GM12878 (cell line): Measurements from ENCODE around the gene SARDH. TPM values are rescaled to one million over a fixed set of nuclear protein-coding genes. Genes with fewer than 3 reads are reported as not detected.

ENCODE experiments used
- ATAC-seq: fragments of 200-7000 bp; cut with Tn5 transposase; 3 replicates; pipeline ENCODE4 v1.9.1; 2020; ENCODE audit warnings: mild to moderate bottlenecking, moderate library complexity
- BruUV-seq: library from RNA; stranded (reverse); fragments of 400-500 nt; replicated peaks from 2 replicates; lab custom pipeline; 2021; lab: Mats Ljungman, UMichigan
- CTCF ChIA-PET: fragments of 300-600 bp; sonication (Branson Sonifier 250); formaldehyde crosslinking; extraction: SDS; loops from one replicate; lab custom pipeline; 2021; ENCODE audit warnings: inconsistent platforms; lab: Yijun Ruan, JAX
- POLR2A ChIA-PET: fragments of 350-600 bp; formaldehyde crosslinking; extraction: SDS; loops from one replicate; lab custom pipeline; 2021; ENCODE audit warnings: inconsistent platforms; lab: Charles Lee
- RAD21 ChIA-PET: fragments of 300-600 bp; sonication (Branson Sonifier 250); formaldehyde crosslinking; loops from one replicate; lab custom pipeline; 2023; ENCODE audit warnings: antibody characterized with exemption; ENCODE audit not compliant: unreplicated experiment; lab: Charles Lee
- SMC1A ChIA-PET: fragments of 300-600 bp; sonication (Branson Sonifier 250); formaldehyde crosslinking; loops from one replicate; lab custom pipeline; 2023; ENCODE audit not compliant: unreplicated experiment, uncharacterized antibody; lab: Charles Lee
- DNase-seq: peaks from one replicate; pipeline ENCODE4 v3.0.0-alpha.2; 2011; ENCODE audit warnings: low read depth, low spot score
- FAIRE-seq: peaks from 3 replicates; lab custom pipeline; 2011; peaks lifted over from hg19 to GRCh38; lab: Jason Lieb, UNC
- H2AFZ ChIP-seq: 2 replicates; pipeline ENCODE4 v1.6.0; 2011; ENCODE audit warnings: low read depth, low read length, control low read depth; ENCODE audit not compliant: control insufficient read depth
- H3K27ac ChIP-seq: 2 replicates; pipeline ENCODE4 v1.5.1; 2011; ENCODE audit warnings: control low read depth; ENCODE audit not compliant: control insufficient read depth, insufficient read depth
- H3K27me3 ChIP-seq, 2 experiments: replicated peaks in 1 of 2; 2 replicates each; pipeline versions ENCODE4 v1.6.0 to v1.6.1; 2011; ENCODE audit warnings: low read length in 1 of 2; ENCODE audit not compliant: control insufficient read depth in 2 of 2, insufficient read depth in 2 of 2
- H3K36me3 ChIP-seq, 2 experiments: 2 replicates each; pipeline ENCODE4 v1.5.1; 2011; ENCODE audit warnings: low read length in 1 of 2; ENCODE audit not compliant: control insufficient read depth in 2 of 2, insufficient read depth in 2 of 2
- H3K4me1 ChIP-seq: 2 replicates; pipeline ENCODE4 v1.6.1; 2011; ENCODE audit warnings: mild to moderate bottlenecking, low read length, moderate library complexity, mixed read lengths; ENCODE audit not compliant: control insufficient read depth, insufficient read depth
- H3K4me2 ChIP-seq: 2 replicates; pipeline ENCODE4 v1.6.0; 2011; ENCODE audit warnings: control low read depth; ENCODE audit not compliant: control insufficient read depth, insufficient read depth
- H3K4me3 ChIP-seq: fragments of 200-600 bp; sonication (generic); 2 replicates; pipeline ENCODE4 v1.5.1; 2016
- H3K79me2 ChIP-seq: 2 replicates; pipeline ENCODE4 v1.6.0; 2011; ENCODE audit warnings: low read length; ENCODE audit not compliant: control insufficient read depth, insufficient read depth
- H3K9ac ChIP-seq: 2 replicates; pipeline ENCODE4 v1.8.0; 2011; ENCODE audit warnings: low read length, control low read depth, mixed read lengths; ENCODE audit not compliant: control insufficient read depth, insufficient read depth
- H3K9me3 ChIP-seq: replicated peaks from 3 replicates; pipeline ENCODE4 v1.5.1; 2011; ENCODE audit warnings: mild to moderate bottlenecking, low read length; ENCODE audit not compliant: control insufficient read depth, insufficient read depth
- H4K20me1 ChIP-seq: 2 replicates; pipeline ENCODE4 v1.6.0; 2011; ENCODE audit not compliant: control insufficient read depth, insufficient read depth
- BACH1 ChIP-seq: fragments of 450-650 bp; IDR thresholded peaks from 2 replicates; pipeline ENCODE4 v1.6.1; 2017; ENCODE audit warnings: mild to moderate bottlenecking, borderline replicate concordance
- EP300 ChIP-seq, 2 experiments: fragments of 150-350 bp in 1 of 2; IDR thresholded peaks; 2 replicates each; pipeline ENCODE4 v1.6.1; 2011 to 2012; ENCODE audit warnings: low read depth in 2 of 2, low read length in 2 of 2, borderline replicate concordance in 1 of 2, improper control_type of control experiment in 1 of 2, inconsistent platforms in 1 of 2; ENCODE audit not compliant: control insufficient read depth in 1 of 2
- HDAC2 ChIP-seq: fragments of 200-600 bp; sonication (generic); IDR thresholded peaks from 2 replicates; pipeline ENCODE4 v1.6.1; 2017
- MXI1 ChIP-seq: fragments of 150-350 bp; IDR thresholded peaks from 2 replicates; pipeline ENCODE4 v1.6.1; 2011; ENCODE audit warnings: low read depth, mild to moderate bottlenecking, inconsistent platforms, low read length, improper control_type of control experiment
- NFYB ChIP-seq: IDR thresholded peaks from 2 replicates; pipeline ENCODE4 v1.6.1; 2011; ENCODE audit warnings: low read depth, mild to moderate bottlenecking, low read length, improper control_type of control experiment, moderate library complexity; ENCODE audit not compliant: insufficient read depth
- POLR2A ChIP-seq: IDR thresholded peaks from 2 replicates; pipeline ENCODE4 v1.6.1; 2011; ENCODE audit warnings: low read depth, mild to moderate bottlenecking, low read length
- SIX5 ChIP-seq: IDR thresholded peaks from 2 replicates; pipeline ENCODE4 v1.6.1; 2011; ENCODE audit warnings: mild to moderate bottlenecking, low read depth, low read length, moderate library complexity; ENCODE audit not compliant: severe bottlenecking
- SREBF2 ChIP-seq: IDR thresholded peaks from 2 replicates; pipeline ENCODE4 v1.6.1; 2012; ENCODE audit warnings: mild to moderate bottlenecking, low read length
- WGBS: methylation state at CpG from one replicate; pipeline ENCODE4 v1.1.6; 2016; ENCODE audit warnings: low lambda C conversion rate; ENCODE audit not compliant: insufficient replicate concordance, insufficient coverage; ENCODE audit errors: missing lambda C conversion rate; 5-methylcytosine and 5-hydroxymethylcytosine counted together
- in situ Hi-C: fragments of 300-500 bp; cut with MboI; formaldehyde crosslinking; loops from 9 replicates; pipeline ENCODE4 v1.14.3; 2018; ENCODE audit warnings: mixed read lengths
- intact Hi-C: fragments of 100-400 bp; cut with micrococcal nuclease; formaldehyde crosslinking; loops from one replicate; pipeline ENCODE4 v1.14.2; 2022; ENCODE audit not compliant: unreplicated experiment
- polyA plus RNA-seq, 11 experiments: library from polyadenylated mRNA; depleted of rRNA in 4 of 11; unstranded in 6 of 11; stranded (reverse) in 5 of 11; fragments of >200 nt; fragmentation: Nextera tagmentation in 4 of 11; fragmentation: Illumina TruSeq in 1 of 11; extraction: Ambion mirVana in 4 of 11; extraction: Trizol in 1 of 11; gene quantifications; 1 replicate in 1 of 11; 2 replicates in 10 of 11; pipeline versions ENCODE4 v1.2.1 to v1.2.3, GENCODE V29; 2011 to 2016; ENCODE audit warnings: inconsistent platforms in 2 of 11, missing spikeins in 2 of 11, low read depth in 1 of 11
- total RNA-seq, 4 experiments: library from RNA; depleted of rRNA in 3 of 4; stranded (reverse); fragments of >200 nt in 3 of 4; fragmentation: Illumina TruSeq in 1 of 4; extraction: Trizol in 1 of 4; gene quantifications; 2 replicates each; pipeline versions ENCODE4 v1.2.1 to v1.2.3, GENCODE V29; 2013 to 2021
- TF ChIP-seq, protein P1 (sequence below): IDR thresholded peaks from 2 replicates; pipeline ENCODE4 v1.6.1; 2012; ENCODE audit warnings: mild to moderate bottlenecking, low read depth, low read length
- TF ChIP-seq, protein P2 (sequence below): IDR thresholded peaks from 2 replicates; pipeline ENCODE4 v1.6.1; 2011; ENCODE audit warnings: mild to moderate bottlenecking, low read depth, low read length, moderate library complexity; ENCODE audit not compliant: insufficient replicate concordance

The SARDH gene
- total and polyA plus RNA-seq, 10 of the 15 experiments (the other 5 are each of a cell fraction or from before 2014, with no cell fraction given): 0.03 to 0.15 (median 0.10) TPM; not detected in 6

DNA sequence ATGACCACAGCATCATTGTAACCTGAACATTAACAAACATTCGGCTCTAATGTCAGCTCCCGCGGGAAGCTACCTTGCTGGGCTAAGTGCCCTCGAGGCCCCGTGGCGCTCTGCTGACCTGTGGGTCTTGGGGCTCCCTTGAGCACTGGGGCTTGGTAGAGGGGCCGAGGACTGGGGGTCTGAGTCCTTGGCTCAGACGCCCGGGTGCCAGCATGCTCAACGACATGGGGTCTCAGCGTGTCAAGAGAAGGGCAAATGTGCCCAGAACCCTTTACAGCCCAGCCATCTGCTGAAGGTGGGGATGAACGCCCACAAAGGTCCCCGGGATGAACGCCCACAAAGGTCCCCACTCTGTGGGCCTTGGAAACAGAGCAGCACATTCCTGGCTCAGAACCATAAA, 39.7 kb upstream of the SARDH start:
- POLR2A ChIA-PET: no interaction called here
- 96% methylated on average over 14 of the region's 14 CpGs for WGBS
- DNase-seq (no peak), ATAC-seq (no peak)
- TF ChIP-seq BACH1 (no peak), POLR2A (0 out of 2 replicates have a peak, but pooled peaks have one; percentile 9)
- TF ChIP-seq, all 136 proteins: peak for 1
- no peak overlapping the region for H3K4me2 ChIP-seq
- CTCF ChIA-PET: no interaction called here
- no peak overlapping the region for H3K27ac ChIP-seq
- no TSS peak for BruUV-seq
- RAD21 ChIA-PET: no interaction called here
- no peak overlapping the region for H3K4me3 ChIP-seq
- no peak for FAIRE-seq
- no peaks in the 10 kb centered on the region for H4K20me1 ChIP-seq
- in situ Hi-C loops (no loop called here), intact Hi-C loops (no loop called here)
- H3K9ac ChIP-seq: no peak overlapping the region
- H3K79me2 ChIP-seq: no peaks in the 10 kb centered on the region
- H3K27me3 ChIP-seq: no peaks in the 10 kb centered on the region
- SMC1A ChIA-PET: no interaction called here
- H3K4me1 ChIP-seq: no peaks in the 10 kb centered on the region
- no peak overlapping the region for H2AFZ ChIP-seq
- H3K9me3 ChIP-seq: peaks cover 5% of the 10 kb centered on the region; the same call in 1 of the 3 replicates
- H3K36me3 ChIP-seq: peaks cover 9 to 34% of the 10 kb centered on the region in 2 experiments; a peak in 3 of 4 replicates

DNA sequence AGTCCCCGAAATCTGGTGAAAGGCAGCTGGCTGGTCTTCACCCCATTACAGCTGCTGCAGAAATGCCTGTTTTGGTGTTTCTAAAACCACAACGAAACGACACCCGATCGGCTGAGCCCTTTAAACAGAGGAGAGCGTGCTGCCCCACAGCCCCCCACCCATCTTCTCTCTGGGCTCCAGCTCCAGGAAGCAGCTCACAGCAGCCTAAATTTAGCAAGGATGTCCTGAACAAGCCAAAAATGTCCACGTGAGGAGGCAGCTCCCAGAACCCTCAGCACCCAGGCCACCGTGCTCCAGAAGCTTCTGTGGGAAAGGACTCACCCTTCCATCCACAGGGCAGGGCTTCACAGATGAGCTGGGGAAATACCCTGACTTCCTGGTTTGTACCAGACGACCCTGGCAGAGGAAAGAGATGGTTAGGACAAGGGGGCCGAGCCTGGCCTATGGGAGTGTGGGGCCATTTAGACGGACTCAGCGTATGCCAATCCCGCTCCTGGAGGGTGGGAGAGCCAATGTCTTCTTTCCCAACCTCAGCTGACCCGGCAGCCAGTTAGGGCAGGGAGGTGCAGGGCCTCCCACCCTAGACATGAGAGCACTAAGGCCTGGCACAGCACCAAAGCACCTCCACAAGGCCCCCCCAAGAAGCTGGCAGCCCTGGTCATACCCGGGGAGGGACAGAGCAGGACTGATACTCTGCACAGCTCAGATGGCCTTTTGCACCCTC, 39.1 kb upstream of the SARDH start:
- FAIRE-seq (no peak), DNase-seq (no peak), ATAC-seq (no peak)
- ChIA-PET POLR2A (no interaction called here), SMC1A (interaction anchor here (1.1 kb wide), 1 partner anchor 247 kb away, joined by 3 read pairs; no protein-coding TSS in a partner anchor), RAD21 (no interaction called here), CTCF (interaction anchor here (1.0 kb wide), 1 partner anchor 217 kb away, joined by 4 read pairs; no protein-coding TSS in a partner anchor)
- H3K9ac ChIP-seq: no peak overlapping the region
- whole genome bisulfite sequencing: 88% methylated on average over 15 of the region's 15 CpGs
- no peaks in the 10 kb centered on the region for H3K4me1 ChIP-seq
- no peaks in the 10 kb centered on the region for H4K20me1 ChIP-seq
- H3K27ac ChIP-seq: no peak overlapping the region
- no peak overlapping the region for H3K4me3 ChIP-seq
- in situ Hi-C loops (no loop called here), intact Hi-C loops (no loop called here)
- no peaks in the 10 kb centered on the region for H3K79me2 ChIP-seq
- peaks cover 9 to 34% of the 10 kb centered on the region in 2 experiments; a peak in 3 of 4 replicates for H3K36me3 ChIP-seq
- H2AFZ ChIP-seq: no peak overlapping the region
- H3K4me2 ChIP-seq: no peak overlapping the region
- H3K27me3 ChIP-seq: no peaks in the 10 kb centered on the region
- peaks cover 5% of the 10 kb centered on the region; the same call in 1 of the 3 replicates for H3K9me3 ChIP-seq
- no TSS peak for BruUV-seq
- TF ChIP-seq, protein P1, sequence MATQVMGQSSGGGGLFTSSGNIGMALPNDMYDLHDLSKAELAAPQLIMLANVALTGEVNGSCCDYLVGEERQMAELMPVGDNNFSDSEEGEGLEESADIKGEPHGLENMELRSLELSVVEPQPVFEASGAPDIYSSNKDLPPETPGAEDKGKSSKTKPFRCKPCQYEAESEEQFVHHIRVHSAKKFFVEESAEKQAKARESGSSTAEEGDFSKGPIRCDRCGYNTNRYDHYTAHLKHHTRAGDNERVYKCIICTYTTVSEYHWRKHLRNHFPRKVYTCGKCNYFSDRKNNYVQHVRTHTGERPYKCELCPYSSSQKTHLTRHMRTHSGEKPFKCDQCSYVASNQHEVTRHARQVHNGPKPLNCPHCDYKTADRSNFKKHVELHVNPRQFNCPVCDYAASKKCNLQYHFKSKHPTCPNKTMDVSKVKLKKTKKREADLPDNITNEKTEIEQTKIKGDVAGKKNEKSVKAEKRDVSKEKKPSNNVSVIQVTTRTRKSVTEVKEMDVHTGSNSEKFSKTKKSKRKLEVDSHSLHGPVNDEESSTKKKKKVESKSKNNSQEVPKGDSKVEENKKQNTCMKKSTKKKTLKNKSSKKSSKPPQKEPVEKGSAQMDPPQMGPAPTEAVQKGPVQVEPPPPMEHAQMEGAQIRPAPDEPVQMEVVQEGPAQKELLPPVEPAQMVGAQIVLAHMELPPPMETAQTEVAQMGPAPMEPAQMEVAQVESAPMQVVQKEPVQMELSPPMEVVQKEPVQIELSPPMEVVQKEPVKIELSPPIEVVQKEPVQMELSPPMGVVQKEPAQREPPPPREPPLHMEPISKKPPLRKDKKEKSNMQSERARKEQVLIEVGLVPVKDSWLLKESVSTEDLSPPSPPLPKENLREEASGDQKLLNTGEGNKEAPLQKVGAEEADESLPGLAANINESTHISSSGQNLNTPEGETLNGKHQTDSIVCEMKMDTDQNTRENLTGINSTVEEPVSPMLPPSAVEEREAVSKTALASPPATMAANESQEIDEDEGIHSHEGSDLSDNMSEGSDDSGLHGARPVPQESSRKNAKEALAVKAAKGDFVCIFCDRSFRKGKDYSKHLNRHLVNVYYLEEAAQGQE: no peak
- no peak for TF ChIP-seq SREBF2
- TF ChIP-seq, protein P2, sequence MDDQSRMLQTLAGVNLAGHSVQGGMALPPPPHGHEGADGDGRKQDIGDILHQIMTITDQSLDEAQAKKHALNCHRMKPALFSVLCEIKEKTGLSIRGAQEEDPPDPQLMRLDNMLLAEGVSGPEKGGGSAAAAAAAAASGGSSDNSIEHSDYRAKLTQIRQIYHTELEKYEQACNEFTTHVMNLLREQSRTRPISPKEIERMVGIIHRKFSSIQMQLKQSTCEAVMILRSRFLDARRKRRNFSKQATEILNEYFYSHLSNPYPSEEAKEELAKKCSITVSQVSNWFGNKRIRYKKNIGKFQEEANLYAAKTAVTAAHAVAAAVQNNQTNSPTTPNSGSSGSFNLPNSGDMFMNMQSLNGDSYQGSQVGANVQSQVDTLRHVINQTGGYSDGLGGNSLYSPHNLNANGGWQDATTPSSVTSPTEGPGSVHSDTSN: no peak
- no peak for TF ChIP-seq MXI1
- no peak for TF ChIP-seq EP300 (IDR thresholded peaks at IDR 0.05; ENCODE audit: borderline replicate concordance in 1 of 2, control insufficient read depth in 1 of 2, low read depth in 2 of 2, low read length in 2 of 2)
- TF ChIP-seq HDAC2: no peak
- TF ChIP-seq NFYB: no peak
- no peak for TF ChIP-seq SIX5
